ENCODE results near the gene UNC93B1. TPM values are rescaled to one million over a fixed set of nuclear protein-coding genes. Genes with fewer than 3 reads are reported as not detected.

The UNC93B1 gene
- total and polyA plus RNA-seq, 2 of the 13 experiments (the other 11 are each of a cell fraction or from before 2014, with no cell fraction given): 8.8 to 18.9 TPM

DNA sequence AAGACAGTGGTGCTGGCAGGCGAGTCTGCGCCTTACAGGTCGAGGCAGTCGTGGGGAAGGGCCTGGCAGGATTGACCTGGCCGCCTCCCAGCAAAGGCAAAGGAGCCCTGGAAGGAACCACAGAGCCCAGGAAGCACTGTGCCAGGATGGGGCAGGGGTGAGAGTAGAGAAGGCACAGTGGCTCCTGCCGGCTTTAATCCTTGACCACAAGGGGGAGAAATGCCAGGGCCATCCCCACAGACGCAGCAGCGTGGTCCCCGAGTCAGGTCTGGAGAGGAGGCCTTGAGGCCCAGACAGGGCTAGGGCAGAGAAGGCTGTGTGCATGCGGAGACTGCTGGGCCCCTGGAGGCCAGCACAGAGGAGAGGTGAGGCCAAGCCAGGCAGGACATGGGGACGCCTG is 16.7 kb upstream of the UNC93B1 start (continued):
- TF ChIP-seq CTCF (CRISPR knock-in tag; IDR thresholded peaks at IDR 0.05) (peak; percentile 78), PHF21A (CRISPR knock-in tag; IDR thresholded peaks at IDR 0.05) (no peak), HNRNPH1 (optimal IDR thresholded peaks at IDR 0.05; ENCODE audit: low read depth, low read length) (no peak), KDM5B (CRISPR knock-in tag; IDR thresholded peaks at IDR 0.05; ENCODE audit: borderline replicate concordance) (no peak), FOSL2 (CRISPR knock-in tag; IDR thresholded peaks at IDR 0.05) (no peak), KDM4B (CRISPR knock-in tag; IDR thresholded peaks at IDR 0.05) (no peak), ZNF260 (CRISPR knock-in tag; IDR thresholded peaks at IDR 0.05; ENCODE audit: borderline replicate concordance, low read depth) (no peak), ZNF83 (CRISPR knock-in tag; IDR thresholded peaks at IDR 0.05; ENCODE audit: borderline replicate concordance) (no peak), ZNF792 (CRISPR knock-in tag; IDR thresholded peaks at IDR 0.05) (no peak), NFYB (CRISPR knock-in tag; IDR thresholded peaks at IDR 0.05) (no peak), NFE2L2 (IDR thresholded peaks at IDR 0.05; ENCODE audit: low read length) (no peak), ZBTB44 (CRISPR knock-in tag; IDR thresholded peaks at IDR 0.05) (no peak), ZNF780A (CRISPR knock-in tag; IDR thresholded peaks at IDR 0.05) (no peak)
- TF ChIP-seq, protein P1, sequence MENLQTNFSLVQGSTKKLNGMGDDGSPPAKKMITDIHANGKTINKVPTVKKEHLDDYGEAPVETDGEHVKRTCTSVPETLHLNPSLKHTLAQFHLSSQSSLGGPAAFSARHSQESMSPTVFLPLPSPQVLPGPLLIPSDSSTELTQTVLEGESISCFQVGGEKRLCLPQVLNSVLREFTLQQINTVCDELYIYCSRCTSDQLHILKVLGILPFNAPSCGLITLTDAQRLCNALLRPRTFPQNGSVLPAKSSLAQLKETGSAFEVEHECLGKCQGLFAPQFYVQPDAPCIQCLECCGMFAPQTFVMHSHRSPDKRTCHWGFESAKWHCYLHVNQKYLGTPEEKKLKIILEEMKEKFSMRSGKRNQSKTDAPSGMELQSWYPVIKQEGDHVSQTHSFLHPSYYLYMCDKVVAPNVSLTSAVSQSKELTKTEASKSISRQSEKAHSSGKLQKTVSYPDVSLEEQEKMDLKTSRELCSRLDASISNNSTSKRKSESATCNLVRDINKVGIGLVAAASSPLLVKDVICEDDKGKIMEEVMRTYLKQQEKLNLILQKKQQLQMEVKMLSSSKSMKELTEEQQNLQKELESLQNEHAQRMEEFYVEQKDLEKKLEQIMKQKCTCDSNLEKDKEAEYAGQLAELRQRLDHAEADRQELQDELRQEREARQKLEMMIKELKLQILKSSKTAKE (CRISPR knock-in tag; IDR thresholded peaks at IDR 0.05; ENCODE audit: borderline replicate concordance): no peak
- TF ChIP-seq, protein P2, sequence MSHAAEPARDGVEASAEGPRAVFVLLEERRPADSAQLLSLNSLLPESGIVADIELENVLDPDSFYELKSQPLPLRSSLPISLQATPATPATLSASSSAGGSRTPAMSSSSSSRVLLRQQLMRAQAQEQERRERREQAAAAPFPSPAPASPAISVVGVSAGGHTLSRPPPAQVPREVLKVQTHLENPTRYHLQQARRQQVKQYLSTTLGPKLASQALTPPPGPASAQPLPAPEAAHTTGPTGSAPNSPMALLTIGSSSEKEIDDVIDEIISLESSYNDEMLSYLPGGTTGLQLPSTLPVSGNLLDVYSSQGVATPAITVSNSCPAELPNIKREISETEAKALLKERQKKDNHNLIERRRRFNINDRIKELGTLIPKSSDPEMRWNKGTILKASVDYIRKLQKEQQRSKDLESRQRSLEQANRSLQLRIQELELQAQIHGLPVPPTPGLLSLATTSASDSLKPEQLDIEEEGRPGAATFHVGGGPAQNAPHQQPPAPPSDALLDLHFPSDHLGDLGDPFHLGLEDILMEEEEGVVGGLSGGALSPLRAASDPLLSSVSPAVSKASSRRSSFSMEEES (CRISPR knock-in tag; IDR thresholded peaks at IDR 0.05): no peak
- TF ChIP-seq, protein P3, sequence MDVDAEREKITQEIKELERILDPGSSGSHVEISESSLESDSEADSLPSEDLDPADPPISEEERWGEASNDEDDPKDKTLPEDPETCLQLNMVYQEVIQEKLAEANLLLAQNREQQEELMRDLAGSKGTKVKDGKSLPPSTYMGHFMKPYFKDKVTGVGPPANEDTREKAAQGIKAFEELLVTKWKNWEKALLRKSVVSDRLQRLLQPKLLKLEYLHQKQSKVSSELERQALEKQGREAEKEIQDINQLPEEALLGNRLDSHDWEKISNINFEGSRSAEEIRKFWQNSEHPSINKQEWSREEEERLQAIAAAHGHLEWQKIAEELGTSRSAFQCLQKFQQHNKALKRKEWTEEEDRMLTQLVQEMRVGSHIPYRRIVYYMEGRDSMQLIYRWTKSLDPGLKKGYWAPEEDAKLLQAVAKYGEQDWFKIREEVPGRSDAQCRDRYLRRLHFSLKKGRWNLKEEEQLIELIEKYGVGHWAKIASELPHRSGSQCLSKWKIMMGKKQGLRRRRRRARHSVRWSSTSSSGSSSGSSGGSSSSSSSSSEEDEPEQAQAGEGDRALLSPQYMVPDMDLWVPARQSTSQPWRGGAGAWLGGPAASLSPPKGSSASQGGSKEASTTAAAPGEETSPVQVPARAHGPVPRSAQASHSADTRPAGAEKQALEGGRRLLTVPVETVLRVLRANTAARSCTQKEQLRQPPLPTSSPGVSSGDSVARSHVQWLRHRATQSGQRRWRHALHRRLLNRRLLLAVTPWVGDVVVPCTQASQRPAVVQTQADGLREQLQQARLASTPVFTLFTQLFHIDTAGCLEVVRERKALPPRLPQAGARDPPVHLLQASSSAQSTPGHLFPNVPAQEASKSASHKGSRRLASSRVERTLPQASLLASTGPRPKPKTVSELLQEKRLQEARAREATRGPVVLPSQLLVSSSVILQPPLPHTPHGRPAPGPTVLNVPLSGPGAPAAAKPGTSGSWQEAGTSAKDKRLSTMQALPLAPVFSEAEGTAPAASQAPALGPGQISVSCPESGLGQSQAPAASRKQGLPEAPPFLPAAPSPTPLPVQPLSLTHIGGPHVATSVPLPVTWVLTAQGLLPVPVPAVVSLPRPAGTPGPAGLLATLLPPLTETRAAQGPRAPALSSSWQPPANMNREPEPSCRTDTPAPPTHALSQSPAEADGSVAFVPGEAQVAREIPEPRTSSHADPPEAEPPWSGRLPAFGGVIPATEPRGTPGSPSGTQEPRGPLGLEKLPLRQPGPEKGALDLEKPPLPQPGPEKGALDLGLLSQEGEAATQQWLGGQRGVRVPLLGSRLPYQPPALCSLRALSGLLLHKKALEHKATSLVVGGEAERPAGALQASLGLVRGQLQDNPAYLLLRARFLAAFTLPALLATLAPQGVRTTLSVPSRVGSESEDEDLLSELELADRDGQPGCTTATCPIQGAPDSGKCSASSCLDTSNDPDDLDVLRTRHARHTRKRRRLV (CRISPR knock-in tag; IDR thresholded peaks at IDR 0.05): no peak
- TF ChIP-seq, protein P4, sequence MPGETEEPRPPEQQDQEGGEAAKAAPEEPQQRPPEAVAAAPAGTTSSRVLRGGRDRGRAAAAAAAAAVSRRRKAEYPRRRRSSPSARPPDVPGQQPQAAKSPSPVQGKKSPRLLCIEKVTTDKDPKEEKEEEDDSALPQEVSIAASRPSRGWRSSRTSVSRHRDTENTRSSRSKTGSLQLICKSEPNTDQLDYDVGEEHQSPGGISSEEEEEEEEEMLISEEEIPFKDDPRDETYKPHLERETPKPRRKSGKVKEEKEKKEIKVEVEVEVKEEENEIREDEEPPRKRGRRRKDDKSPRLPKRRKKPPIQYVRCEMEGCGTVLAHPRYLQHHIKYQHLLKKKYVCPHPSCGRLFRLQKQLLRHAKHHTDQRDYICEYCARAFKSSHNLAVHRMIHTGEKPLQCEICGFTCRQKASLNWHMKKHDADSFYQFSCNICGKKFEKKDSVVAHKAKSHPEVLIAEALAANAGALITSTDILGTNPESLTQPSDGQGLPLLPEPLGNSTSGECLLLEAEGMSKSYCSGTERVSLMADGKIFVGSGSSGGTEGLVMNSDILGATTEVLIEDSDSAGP (CRISPR knock-in tag; IDR thresholded peaks at IDR 0.05; ENCODE audit: borderline replicate concordance): 0 out of 2 replicates have a peak, but pooled peaks have one; percentile 10
